ENCODE data around the gene STRA6.
"Not testable (repeated sequence)": the region's sequence is repeated elsewhere in the genome, so short reads cannot be mapped to it uniquely, and the experiment has no call there.

Gene STRA6

GRCh38 chr15:74179983-74180880 lies 22.4 kb downstream of the STRA6 start:
- DNase-seq (ENCODE audit: low read depth in 2 of 2): no peak

DNA sequence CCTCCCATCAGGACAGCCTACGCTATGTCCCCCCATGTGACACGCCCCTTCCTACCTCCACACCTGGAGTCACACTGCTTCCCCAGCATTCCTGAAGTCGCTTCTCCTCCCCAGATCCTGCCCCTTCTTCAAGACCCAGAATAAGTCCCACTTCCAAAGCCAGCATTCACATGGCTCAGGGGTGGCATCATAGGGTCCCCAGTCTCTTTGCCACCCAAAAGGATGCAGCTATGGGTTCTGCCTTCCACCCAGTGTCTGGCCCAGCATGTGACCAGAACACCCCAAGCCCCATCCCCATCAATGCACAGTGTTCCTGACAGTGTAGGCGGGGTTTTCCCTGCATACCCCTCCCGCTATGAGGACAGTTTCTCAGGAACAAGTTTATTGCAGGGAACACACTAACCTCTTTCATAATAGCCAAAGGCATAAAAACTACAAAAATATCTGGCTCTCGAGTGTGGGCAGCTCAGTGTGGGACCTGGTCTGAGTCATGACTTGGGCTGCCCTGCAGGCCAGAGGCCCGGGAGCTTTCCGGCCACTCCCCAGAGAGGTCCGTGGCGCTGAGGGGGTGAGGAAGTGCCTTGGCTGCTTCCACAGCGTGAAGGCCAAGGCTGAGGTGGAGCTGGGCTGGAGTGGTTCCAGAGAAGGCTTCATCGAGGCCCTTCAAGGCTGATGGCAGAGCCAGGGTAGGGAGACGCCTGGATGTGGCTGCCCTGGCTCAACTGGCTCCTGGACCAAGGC lies 23.3 kb downstream of the STRA6 start:
- no peak for DNase-seq (ENCODE audit: low read depth in 2 of 2)

GRCh38 chr15:74178326-74179100 lies 24.1 kb downstream of the STRA6 start:
- DNase-seq (ENCODE audit: low read depth in 2 of 2): no peak

DNA sequence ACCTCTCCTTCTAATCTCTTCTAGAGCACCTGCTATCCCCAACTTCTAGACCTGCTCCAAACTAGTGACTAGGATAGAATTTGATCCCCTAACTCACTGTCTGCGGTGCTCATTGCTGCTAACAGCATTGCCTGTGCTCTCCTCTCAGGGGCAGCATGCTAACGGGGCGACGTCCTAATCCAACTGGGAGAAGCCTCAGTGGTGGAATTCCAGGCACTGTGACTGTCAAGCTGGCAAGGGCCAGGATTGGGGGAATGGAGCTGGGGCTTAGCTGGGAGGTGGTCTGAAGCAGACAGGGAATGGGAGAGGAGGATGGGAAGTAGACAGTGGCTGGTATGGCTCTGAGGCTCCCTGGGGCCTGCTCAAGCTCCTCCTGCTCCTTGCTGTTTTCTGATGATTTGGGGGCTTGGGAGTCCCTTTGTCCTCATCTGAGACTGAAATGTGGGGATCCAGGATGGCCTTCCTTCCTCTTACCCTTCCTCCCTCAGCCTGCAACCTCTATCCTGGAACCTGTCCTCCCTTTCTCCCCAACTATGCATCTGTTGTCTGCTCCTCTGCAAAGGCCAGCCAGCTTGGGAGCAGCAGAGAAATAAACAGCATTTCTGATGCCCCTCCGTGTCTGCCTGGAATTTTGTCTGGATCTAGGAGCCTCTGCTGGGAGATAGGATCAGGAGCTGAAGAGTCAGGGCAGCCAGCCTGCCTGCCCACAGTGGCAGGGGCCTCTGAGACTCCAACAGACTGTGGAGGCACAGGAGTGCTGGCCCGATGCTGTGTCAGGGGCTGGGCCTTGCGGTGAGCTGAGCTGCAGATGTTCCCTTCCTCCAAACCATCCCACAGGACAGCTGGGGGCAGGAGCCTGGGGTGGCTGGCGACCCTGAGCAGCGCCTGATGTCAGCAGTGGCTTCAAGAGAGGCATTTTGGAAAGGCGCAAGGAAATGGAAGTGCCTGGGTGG lies 26.0 kb downstream of the STRA6 start:
- DNase-seq (ENCODE audit: low read depth in 2 of 2): no peak

- no peak for DNase-seq (ENCODE audit: low read depth in 2 of 2)
These were observed 27.1 kb downstream of the STRA6 start for GRCh38 chr15:74175271-74176191.

DNA sequence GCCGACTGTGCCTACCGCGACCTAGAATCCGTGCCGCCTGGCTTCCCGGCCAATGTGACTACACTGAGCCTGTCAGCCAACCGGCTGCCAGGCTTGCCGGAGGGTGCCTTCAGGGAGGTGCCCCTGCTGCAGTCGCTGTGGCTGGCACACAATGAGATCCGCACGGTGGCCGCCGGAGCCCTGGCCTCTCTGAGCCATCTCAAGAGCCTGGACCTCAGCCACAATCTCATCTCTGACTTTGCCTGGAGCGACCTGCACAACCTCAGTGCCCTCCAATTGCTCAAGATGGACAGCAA lies 27.7 kb downstream of the STRA6 start:
- no peak for DNase-seq (ENCODE audit: low read depth in 2 of 2)

- no peak for DNase-seq (ENCODE audit: low read depth in 2 of 2)
These were observed 28.2 kb downstream of the STRA6 start for GRCh38 chr15:74174219-74174957.

DNA sequence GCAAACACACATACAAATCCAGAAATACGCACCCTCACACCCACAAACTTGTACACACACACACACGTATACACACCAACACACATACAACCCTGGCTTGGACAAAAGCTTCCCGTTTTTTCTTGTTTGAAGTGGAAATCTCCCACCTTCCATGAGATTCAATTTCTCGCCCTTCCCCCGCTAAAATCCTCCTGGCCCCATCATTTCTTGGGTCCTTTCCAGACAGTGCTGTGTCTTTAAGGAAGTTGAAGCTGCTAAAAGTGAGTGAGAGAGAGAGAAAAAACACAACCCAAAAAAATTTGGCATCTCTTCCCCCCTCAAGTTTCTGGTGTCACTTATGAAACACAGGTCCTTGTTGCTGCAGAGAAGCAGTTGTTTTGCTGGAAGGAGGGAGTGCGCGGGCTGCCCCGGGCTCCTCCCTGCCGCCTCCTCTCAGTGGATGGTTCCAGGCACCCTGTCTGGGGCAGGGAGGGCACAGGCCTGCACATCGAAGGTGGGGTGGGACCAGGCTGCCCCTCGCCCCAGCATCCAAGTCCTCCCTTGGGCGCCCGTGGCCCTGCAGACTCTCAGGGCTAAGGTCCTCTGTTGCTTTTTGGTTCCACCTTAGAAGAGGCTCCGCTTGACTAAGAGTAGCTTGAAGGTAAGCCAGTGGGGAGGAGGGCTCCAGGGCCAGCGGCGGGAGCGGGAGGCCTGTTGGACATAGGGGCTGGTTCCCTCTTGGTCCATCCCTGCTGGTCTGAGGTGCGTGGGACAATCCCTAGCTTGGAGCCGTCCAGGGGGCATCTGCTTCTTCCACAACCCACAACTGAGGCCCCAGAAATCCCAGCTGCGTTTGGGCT lies 29.0 kb downstream of the STRA6 start, which contains the start of gene ISLR:
ISLR (plus strand) TSS at position 331 of the 839 bp plus-strand sequence. CDS start 1,149 bp downstream, outside the sequence.
- no peak for DNase-seq (ENCODE audit: low read depth in 2 of 2)

DNA sequence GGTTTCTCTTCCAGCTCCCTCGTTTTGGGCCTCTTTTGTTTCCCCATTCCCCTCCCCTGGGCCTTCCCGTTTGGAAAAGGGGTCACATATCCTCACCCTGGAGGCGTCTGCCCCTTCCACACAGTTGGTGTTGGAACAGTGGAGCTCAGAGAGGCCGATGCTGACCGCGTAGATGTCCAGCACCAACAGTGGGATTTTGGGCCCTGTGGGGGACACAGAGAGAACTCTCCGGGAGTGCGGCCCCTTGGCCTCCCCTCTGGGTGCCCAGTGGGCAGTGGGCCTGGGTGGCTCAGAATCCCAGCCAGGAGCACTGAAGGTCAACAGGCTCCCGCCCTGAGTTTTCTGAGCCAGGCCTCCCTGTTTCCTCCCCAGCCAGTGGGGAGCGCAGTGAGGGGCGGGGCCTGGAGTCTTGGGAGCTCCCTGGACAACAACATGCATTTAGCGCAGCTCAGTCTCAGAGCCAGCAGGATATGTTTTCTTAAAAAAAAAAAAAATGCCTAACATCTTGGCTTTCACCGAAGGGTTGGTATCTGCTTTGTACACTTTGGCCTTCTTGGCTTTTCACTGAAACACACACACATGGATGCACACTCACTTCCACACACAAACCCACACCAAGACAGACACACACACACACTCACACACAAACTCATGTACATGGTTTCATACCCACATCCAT lies 29.7 kb downstream of the STRA6 start:
- DNase-seq (ENCODE audit: low read depth in 2 of 2): no peak

- no peak for DNase-seq (ENCODE audit: low read depth in 2 of 2)
These were observed 30.5 kb downstream of the STRA6 start for GRCh38 chr15:74171965-74172541.

- DNase-seq (ENCODE audit: low read depth in 2 of 2): no peak
These were observed 31.6 kb downstream of the STRA6 start for GRCh38 chr15:74170875-74171578.

GRCh38 chr15:74170071-74170844 lies 32.3 kb downstream of the STRA6 start:
- DNase-seq (ENCODE audit: low read depth in 2 of 2): no peak

- no peak for DNase-seq (ENCODE audit: low read depth in 2 of 2)
These were observed 33.9 kb downstream of the STRA6 start for GRCh38 chr15:74168711-74169126.

- DNase-seq (ENCODE audit: low read depth in 2 of 2): no peak
These were observed 34.7 kb downstream of the STRA6 start for GRCh38 chr15:74167891-74168331.

DNA sequence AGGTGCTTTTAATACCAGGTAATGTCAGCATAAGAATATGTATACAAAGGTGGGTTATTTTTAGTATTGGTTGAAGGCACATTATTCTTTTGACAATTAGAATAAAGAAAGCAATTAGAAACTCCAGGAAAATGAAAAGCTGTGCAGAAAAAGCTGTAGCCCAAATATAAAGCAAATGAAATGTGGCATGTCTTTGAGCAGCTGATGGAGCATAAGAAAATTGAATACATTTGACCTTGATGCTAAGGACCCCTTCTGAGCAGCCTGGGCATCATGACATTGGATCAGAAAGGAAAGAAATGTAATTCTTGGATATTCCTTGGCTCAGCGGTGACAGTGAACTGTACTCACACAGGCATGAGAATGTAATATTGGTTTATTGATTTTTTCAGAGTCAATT lies 37.1 kb downstream of the STRA6 start:
- DNase-seq (ENCODE audit: low read depth in 2 of 2): no peak

DNA sequence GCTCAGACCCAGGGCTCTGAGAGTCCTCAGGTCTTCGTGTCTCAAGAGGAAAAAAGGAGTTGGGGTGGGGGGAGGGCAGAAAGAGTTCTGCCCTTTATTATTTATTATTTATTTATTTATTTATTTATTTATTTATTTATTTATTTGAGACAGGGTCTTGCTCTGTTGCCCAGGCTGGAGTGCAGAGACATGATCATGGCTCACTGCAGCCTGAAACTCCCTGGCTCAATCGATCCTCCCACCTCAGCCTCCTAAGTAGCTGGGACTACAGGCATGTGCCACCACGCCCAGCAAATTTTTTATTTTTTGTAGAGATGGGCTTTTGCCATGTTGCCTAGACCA lies 40.4 kb downstream of the STRA6 start:
- DNase-seq (ENCODE audit: low read depth in 2 of 2): not testable (repeated sequence)

Data from stimulated activated CD8-positive, alpha-beta memory T cell treated with anti-CD3 and anti-CD28 coated beads, Interleukin-15, amount 100 ng/mL, for 48 hours (primary cell).